HEK293 (cell line): Measurements from ENCODE around the gene CHIT1.
A peak's percentile ranks its signal among the peaks of the same experiment; 100 is the strongest.

Source experiments
- CTCF ChIA-PET: fragments of 350-600 bp; formaldehyde crosslinking; extraction: SDS; loops from one replicate; lab custom pipeline; 2021; ENCODE audit warnings: antibody characterized with exemption; lab: Yijun Ruan, JAX
- POLR2A ChIA-PET: fragments of 300-600 bp; formaldehyde crosslinking; extraction: SDS; loops from one replicate; lab custom pipeline; 2020; ENCODE audit warnings: antibody characterized with exemption, inconsistent platforms; lab: Yijun Ruan, JAX
- H3K27ac ChIP-seq: fragments of 200-500 bp; sonication (Bioruptor generic); 2 replicates; pipeline ENCODE4 v1.5.1; 2014; ENCODE audit warnings: low read depth, low read length, control low read depth, inconsistent platforms; ENCODE audit errors: extremely low read depth
- H3K36me3 ChIP-seq, 2 experiments: fragments of 200-500 bp in 1 of 2; sonication (Bioruptor generic) in 1 of 2; 1 replicate in 1 of 2; 2 replicates in 1 of 2; pipeline ENCODE4 v1.5.1; 2014 to 2017; ENCODE audit warnings: inconsistent platforms in 2 of 2, low read length in 2 of 2; ENCODE audit not compliant: control insufficient read depth in 2 of 2, insufficient read depth in 1 of 2
- H3K4me1 ChIP-seq: fragments of 200-500 bp; sonication (Bioruptor generic); 2 replicates; pipeline ENCODE4 v1.5.1; 2014; ENCODE audit warnings: mild to moderate bottlenecking, low read length, inconsistent platforms; ENCODE audit not compliant: control insufficient read depth, insufficient read depth
- H3K4me3 ChIP-seq: 2 replicates; pipeline ENCODE4 v1.5.1; 2011; ENCODE audit warnings: low read depth, mild to moderate bottlenecking, control low read depth, low read length, moderate library complexity
- H3K9me3 ChIP-seq: fragments of 200-500 bp; sonication (Bioruptor generic); 2 replicates; pipeline ENCODE4 v1.5.1; 2014; ENCODE audit warnings: low read depth, low read length, inconsistent platforms; ENCODE audit not compliant: control insufficient read depth, insufficient read depth
- KLF1 ChIP-seq: fragments of 450-650 bp; formaldehyde crosslinking; IDR thresholded peaks from 2 replicates; pipeline ENCODE4 v1.5.1; 2016; ENCODE audit warnings: missing biosample characterization, missing genetic modification characterization
- SP3 ChIP-seq: fragments of 450-650 bp; formaldehyde crosslinking; IDR thresholded peaks from 2 replicates; pipeline ENCODE4 v1.5.1; 2016; ENCODE audit warnings: missing biosample characterization, missing genetic modification characterization
- ZFHX2 ChIP-seq: fragments of 450-650 bp; formaldehyde crosslinking; conservative IDR thresholded peaks from 2 replicates; pipeline ENCODE4 v1.5.1; 2016; ENCODE audit warnings: missing biosample characterization, missing genetic modification characterization
- ZNF112 ChIP-seq: fragments of 450-650 bp; formaldehyde crosslinking; IDR thresholded peaks from 2 replicates; pipeline ENCODE4 v1.5.0; 2017; ENCODE audit warnings: missing biosample characterization, missing genetic modification characterization
- ZNF211 ChIP-seq: fragments of 450-650 bp; formaldehyde crosslinking; IDR thresholded peaks from 2 replicates; pipeline ENCODE4 v1.5.1; 2016; ENCODE audit warnings: low read depth, missing biosample characterization, missing genetic modification characterization
- ZNF274 ChIP-seq, 2 experiments: fragments of 200-500 bp in 1 of 2; fragments of 450-650 bp in 1 of 2; sonication (Bioruptor generic) in 1 of 2; formaldehyde crosslinking in 1 of 2; IDR thresholded peaks; 2 replicates each; pipeline versions ENCODE4 v1.5.1 to v1.6.1; 2014 to 2016; ENCODE audit warnings: borderline replicate concordance in 1 of 2, inconsistent platforms in 1 of 2, low read length in 1 of 2, missing biosample characterization in 1 of 2, missing genetic modification characterization in 1 of 2
- ZNF280C ChIP-seq: fragments of 450-650 bp; formaldehyde crosslinking; IDR thresholded peaks from 2 replicates; pipeline ENCODE4 v1.5.1; 2016; ENCODE audit warnings: missing biosample characterization, missing genetic modification characterization
- ZNF449 ChIP-seq: fragments of 450-650 bp; formaldehyde crosslinking; IDR thresholded peaks from 2 replicates; pipeline ENCODE4 v1.5.1; 2017; ENCODE audit warnings: missing biosample characterization, mild to moderate bottlenecking, missing genetic modification characterization, moderate library complexity
- ZNF560 ChIP-seq: fragments of 450-650 bp; formaldehyde crosslinking; IDR thresholded peaks from 2 replicates; pipeline ENCODE4 v1.5.1; 2017; ENCODE audit warnings: missing biosample characterization, missing genetic modification characterization, borderline replicate concordance
- ZNF843 ChIP-seq: fragments of 450-650 bp; formaldehyde crosslinking; IDR thresholded peaks from 2 replicates; pipeline ENCODE4 v1.5.1; 2016; ENCODE audit warnings: missing biosample characterization, missing genetic modification characterization
- TF ChIP-seq, protein P1 (sequence below): fragments of 450-650 bp; formaldehyde crosslinking; IDR thresholded peaks from 2 replicates; pipeline ENCODE4 v1.5.1; 2016; ENCODE audit warnings: missing biosample characterization, missing genetic modification characterization, borderline replicate concordance
- TF ChIP-seq, protein P2 (sequence below): fragments of 450-650 bp; formaldehyde crosslinking; IDR thresholded peaks from 2 replicates; pipeline ENCODE4 v1.5.1; 2016; ENCODE audit warnings: missing biosample characterization, missing genetic modification characterization
- TF ChIP-seq, protein P3 (sequence below): IDR thresholded peaks from 2 replicates; pipeline ENCODE4 v1.6.1; 2011; ENCODE audit warnings: mild to moderate bottlenecking, low read depth, low read length, borderline replicate concordance
- TF ChIP-seq, protein P4 (sequence below): sonication (generic); formaldehyde crosslinking; IDR thresholded peaks from 2 replicates; pipeline ENCODE4 v1.8.1; 2022; ENCODE audit warnings: mild to moderate bottlenecking, moderate library complexity, missing genetic modification reagents

The CHIT1 gene

DNA sequence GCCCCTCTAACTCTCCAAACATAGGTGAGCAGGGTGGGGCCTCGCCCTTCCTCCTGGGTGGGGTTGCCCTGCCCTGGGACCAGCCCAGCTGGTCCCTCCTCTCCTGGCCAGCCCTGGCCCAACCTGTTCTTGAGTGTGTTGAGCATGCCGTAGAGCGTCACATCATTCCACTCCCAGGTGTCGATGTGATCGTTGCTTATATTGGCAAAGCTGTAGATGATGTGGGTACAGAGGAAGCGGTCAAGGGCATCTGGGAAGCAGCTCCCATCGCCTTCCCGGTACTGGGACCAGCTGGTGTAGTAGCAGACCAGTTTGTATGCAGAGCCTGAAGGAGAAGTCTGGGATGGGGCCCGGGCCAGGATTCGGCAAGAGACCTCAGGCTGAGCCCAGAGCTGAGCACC, 44.4 kb downstream of the CHIT1 start:
- POLR2A ChIA-PET: no interaction called here
- Histone ChIP-seq H3K27ac (no peak overlapping the region), H3K36me3 (no peaks in the 10 kb centered on the region), H3K4me1 (no peaks in the 10 kb centered on the region), H3K9me3 (no peaks in the 10 kb centered on the region), H3K4me3 (no peak overlapping the region)
- CTCF ChIA-PET: interaction anchor here (1.2 to 1.6 kb wide), 3 partner anchors 9 to 146 kb away, joined by 3 to 11 read pairs (median 5); no protein-coding TSS in a partner anchor
- peak; percentile 74 for TF ChIP-seq KLF1 (tag by site-specific recombination)
- TF ChIP-seq, protein P1, sequence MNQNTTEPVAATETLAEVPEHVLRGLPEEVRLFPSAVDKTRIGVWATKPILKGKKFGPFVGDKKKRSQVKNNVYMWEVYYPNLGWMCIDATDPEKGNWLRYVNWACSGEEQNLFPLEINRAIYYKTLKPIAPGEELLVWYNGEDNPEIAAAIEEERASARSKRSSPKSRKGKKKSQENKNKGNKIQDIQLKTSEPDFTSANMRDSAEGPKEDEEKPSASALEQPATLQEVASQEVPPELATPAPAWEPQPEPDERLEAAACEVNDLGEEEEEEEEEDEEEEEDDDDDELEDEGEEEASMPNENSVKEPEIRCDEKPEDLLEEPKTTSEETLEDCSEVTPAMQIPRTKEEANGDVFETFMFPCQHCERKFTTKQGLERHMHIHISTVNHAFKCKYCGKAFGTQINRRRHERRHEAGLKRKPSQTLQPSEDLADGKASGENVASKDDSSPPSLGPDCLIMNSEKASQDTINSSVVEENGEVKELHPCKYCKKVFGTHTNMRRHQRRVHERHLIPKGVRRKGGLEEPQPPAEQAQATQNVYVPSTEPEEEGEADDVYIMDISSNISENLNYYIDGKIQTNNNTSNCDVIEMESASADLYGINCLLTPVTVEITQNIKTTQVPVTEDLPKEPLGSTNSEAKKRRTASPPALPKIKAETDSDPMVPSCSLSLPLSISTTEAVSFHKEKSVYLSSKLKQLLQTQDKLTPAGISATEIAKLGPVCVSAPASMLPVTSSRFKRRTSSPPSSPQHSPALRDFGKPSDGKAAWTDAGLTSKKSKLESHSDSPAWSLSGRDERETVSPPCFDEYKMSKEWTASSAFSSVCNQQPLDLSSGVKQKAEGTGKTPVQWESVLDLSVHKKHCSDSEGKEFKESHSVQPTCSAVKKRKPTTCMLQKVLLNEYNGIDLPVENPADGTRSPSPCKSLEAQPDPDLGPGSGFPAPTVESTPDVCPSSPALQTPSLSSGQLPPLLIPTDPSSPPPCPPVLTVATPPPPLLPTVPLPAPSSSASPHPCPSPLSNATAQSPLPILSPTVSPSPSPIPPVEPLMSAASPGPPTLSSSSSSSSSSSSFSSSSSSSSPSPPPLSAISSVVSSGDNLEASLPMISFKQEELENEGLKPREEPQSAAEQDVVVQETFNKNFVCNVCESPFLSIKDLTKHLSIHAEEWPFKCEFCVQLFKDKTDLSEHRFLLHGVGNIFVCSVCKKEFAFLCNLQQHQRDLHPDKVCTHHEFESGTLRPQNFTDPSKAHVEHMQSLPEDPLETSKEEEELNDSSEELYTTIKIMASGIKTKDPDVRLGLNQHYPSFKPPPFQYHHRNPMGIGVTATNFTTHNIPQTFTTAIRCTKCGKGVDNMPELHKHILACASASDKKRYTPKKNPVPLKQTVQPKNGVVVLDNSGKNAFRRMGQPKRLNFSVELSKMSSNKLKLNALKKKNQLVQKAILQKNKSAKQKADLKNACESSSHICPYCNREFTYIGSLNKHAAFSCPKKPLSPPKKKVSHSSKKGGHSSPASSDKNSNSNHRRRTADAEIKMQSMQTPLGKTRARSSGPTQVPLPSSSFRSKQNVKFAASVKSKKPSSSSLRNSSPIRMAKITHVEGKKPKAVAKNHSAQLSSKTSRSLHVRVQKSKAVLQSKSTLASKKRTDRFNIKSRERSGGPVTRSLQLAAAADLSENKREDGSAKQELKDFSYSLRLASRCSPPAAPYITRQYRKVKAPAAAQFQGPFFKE: no peak

DNA sequence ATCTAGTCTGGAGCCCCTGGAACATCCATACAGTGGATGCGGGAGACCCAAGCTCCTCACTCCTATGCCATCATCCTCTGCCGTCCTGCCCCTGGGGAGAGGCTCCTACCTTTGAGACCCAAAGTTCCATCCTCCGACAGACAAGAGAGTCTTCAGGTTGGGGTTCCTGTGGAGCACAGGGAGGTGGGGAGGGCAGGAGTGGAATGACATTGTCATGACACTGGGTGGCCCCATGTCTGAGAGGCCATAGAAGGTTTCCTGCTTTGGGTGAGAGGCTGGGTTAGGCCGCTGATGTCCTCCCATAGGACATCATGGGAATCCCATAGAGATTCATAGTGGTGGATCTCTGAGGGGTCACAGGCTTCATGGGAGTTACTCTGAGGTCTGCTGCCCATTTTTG, 45.0 kb downstream of the CHIT1 start:
- no peak overlapping the region for H3K27ac ChIP-seq
- ChIA-PET CTCF (interaction anchor here (1.2 to 3.3 kb wide), 3 partner anchors 9 to 12 kb away, joined by 3 to 20 read pairs (median 11); no protein-coding TSS in a partner anchor), POLR2A (no interaction called here)
- H3K9me3 ChIP-seq: no peaks in the 10 kb centered on the region
- no peak for TF ChIP-seq ZNF843
- TF ChIP-seq ZFHX2 (tag by site-specific recombination): no peak
- no peak for TF ChIP-seq ZNF112 (tag by site-specific recombination)
- no peak for TF ChIP-seq ZNF280C (tag by site-specific recombination)
- H3K4me1 ChIP-seq: no peaks in the 10 kb centered on the region
- no peak overlapping the region for H3K4me3 ChIP-seq
- no peaks in the 10 kb centered on the region for H3K36me3 ChIP-seq

DNA sequence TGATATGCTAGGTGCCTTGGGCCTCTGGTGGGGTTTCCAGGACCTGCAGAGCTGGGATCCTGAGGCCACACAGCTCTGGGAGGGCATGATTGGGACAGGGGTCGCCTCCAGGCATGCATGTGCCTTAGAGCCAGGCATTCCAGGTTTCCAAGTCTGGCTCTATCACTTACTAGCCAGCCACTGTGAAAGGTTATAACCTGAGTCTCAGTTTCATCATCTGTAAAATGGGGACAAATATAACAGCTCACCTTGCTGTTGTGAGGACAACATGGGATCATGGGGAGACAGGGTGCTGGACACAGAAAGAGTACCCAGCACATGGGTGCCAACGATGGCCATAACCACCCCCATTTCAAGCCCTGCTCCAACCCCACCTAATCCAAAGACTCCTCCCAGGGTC, 45.6 kb downstream of the CHIT1 start:
- no peaks in the 10 kb centered on the region for H3K36me3 ChIP-seq
- H3K9me3 ChIP-seq: no peaks in the 10 kb centered on the region
- ChIA-PET CTCF (interaction anchor here (3.3 kb wide), 1 partner anchor 11 kb away, joined by 20 read pairs; no protein-coding TSS in a partner anchor), POLR2A (no interaction called here)
- H3K27ac ChIP-seq: no peak overlapping the region
- no peaks in the 10 kb centered on the region for H3K4me1 ChIP-seq
- H3K4me3 ChIP-seq: no peak overlapping the region
- TF ChIP-seq ZNF274 (IDR thresholded peaks at IDR 0.05; ENCODE audit: low read length) (no peak), ZNF274 (tag by site-specific recombination; IDR thresholded peaks at IDR 0.05; ENCODE audit: borderline replicate concordance) (no peak), ZNF560 (tag by site-specific recombination) (no peak), ZNF211 (tag by site-specific recombination) (no peak), SP3 (tag by site-specific recombination) (no peak), ZNF449 (no peak)
- TF ChIP-seq, protein P2, sequence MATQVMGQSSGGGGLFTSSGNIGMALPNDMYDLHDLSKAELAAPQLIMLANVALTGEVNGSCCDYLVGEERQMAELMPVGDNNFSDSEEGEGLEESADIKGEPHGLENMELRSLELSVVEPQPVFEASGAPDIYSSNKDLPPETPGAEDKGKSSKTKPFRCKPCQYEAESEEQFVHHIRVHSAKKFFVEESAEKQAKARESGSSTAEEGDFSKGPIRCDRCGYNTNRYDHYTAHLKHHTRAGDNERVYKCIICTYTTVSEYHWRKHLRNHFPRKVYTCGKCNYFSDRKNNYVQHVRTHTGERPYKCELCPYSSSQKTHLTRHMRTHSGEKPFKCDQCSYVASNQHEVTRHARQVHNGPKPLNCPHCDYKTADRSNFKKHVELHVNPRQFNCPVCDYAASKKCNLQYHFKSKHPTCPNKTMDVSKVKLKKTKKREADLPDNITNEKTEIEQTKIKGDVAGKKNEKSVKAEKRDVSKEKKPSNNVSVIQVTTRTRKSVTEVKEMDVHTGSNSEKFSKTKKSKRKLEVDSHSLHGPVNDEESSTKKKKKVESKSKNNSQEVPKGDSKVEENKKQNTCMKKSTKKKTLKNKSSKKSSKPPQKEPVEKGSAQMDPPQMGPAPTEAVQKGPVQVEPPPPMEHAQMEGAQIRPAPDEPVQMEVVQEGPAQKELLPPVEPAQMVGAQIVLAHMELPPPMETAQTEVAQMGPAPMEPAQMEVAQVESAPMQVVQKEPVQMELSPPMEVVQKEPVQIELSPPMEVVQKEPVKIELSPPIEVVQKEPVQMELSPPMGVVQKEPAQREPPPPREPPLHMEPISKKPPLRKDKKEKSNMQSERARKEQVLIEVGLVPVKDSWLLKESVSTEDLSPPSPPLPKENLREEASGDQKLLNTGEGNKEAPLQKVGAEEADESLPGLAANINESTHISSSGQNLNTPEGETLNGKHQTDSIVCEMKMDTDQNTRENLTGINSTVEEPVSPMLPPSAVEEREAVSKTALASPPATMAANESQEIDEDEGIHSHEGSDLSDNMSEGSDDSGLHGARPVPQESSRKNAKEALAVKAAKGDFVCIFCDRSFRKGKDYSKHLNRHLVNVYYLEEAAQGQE (tag by site-specific recombination): no peak
- TF ChIP-seq, protein P3, sequence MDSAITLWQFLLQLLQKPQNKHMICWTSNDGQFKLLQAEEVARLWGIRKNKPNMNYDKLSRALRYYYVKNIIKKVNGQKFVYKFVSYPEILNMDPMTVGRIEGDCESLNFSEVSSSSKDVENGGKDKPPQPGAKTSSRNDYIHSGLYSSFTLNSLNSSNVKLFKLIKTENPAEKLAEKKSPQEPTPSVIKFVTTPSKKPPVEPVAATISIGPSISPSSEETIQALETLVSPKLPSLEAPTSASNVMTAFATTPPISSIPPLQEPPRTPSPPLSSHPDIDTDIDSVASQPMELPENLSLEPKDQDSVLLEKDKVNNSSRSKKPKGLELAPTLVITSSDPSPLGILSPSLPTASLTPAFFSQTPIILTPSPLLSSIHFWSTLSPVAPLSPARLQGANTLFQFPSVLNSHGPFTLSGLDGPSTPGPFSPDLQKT: no peak
- TF ChIP-seq, protein P4, sequence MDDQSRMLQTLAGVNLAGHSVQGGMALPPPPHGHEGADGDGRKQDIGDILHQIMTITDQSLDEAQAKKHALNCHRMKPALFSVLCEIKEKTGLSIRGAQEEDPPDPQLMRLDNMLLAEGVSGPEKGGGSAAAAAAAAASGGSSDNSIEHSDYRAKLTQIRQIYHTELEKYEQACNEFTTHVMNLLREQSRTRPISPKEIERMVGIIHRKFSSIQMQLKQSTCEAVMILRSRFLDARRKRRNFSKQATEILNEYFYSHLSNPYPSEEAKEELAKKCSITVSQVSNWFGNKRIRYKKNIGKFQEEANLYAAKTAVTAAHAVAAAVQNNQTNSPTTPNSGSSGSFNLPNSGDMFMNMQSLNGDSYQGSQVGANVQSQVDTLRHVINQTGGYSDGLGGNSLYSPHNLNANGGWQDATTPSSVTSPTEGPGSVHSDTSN (CRISPR knock-in tag): no peak
